Measurements from ENCODE around the gene DSEL. TPM values are rescaled to one million over a fixed set of nuclear protein-coding genes. Genes with fewer than 3 reads are reported as not detected.

Gene DSEL
- total RNA-seq, 1 experiment from 2014 or later, result 0.05 TPM

- POLR2A ChIA-PET, result no interaction called here
- Histone ChIP-seq H3K4me2 (ENCODE audit: low read length) (no peak overlapping the region), H4K20me1 (ENCODE audit: insufficient read depth) (no peaks in the 10 kb centered on the region)
Observed at GRCh38 chr18:67500522-67501205, 15.9 kb downstream of the DSEL start.

GRCh38 chr18:67496469-67496868, 20.1 kb downstream of the DSEL start:
- no peaks in the 10 kb centered on the region for H3K79me2 ChIP-seq (ENCODE audit: insufficient read depth, low read length)
- H3K9ac ChIP-seq (ENCODE audit: low read length), result no peak overlapping the region
- no peak for ATAC-seq
- ChIA-PET RAD21 (ENCODE audit: low non-redundant PET in 1 of 2, low total read pairs in 2 of 2, uncharacterized antibody in 2 of 2, unreplicated experiment in 2 of 2) (no interaction called here), CTCF (no interaction called here), POLR2A (no interaction called here)
- H3K36me3 ChIP-seq (ENCODE audit: control insufficient read depth in 1 of 2, insufficient read depth in 2 of 2, low read length in 2 of 2), result no peaks in the 10 kb centered on the region
- no TSS peak for BruUV-seq (replicated peaks)
- H3K27me3 ChIP-seq (ENCODE audit: insufficient read depth, low read length), result no peaks in the 10 kb centered on the region
- H3K27ac ChIP-seq (ENCODE audit: low read depth, low read length), result no peak overlapping the region
- no peak for DNase-seq (ENCODE audit: low read depth, low spot score)
- intact Hi-C loops (cut with micrococcal nuclease), result no loop called here
- H2AFZ ChIP-seq (ENCODE audit: low read depth, low read length, poor library complexity, severe bottlenecking), result no peak overlapping the region
- H3K4me2 ChIP-seq (ENCODE audit: low read length), result no peak overlapping the region
- no peak for TF ChIP-seq FOSL1 (IDR thresholded peaks at IDR 0.05; ENCODE audit: low read depth)
- TF ChIP-seq ZBTB33 (IDR thresholded peaks at IDR 0.05; ENCODE audit: extremely low read depth, insufficient replicate concordance, low read length), result no peak
- no peak for TF ChIP-seq EGR1 (IDR thresholded peaks at IDR 0.05; ENCODE audit: low read depth)
- TF ChIP-seq EZH2phosphoT487 (IDR thresholded peaks at IDR 0.05; ENCODE audit: borderline replicate concordance), result no peak
- TF ChIP-seq RAD21 (IDR thresholded peaks at IDR 0.05; ENCODE audit: low read depth), result no peak
- TF ChIP-seq CBX3 (IDR thresholded peaks at IDR 0.05; ENCODE audit: low read depth), result no peak
- no peak for TF ChIP-seq YY1 (IDR thresholded peaks at IDR 0.05; ENCODE audit: extremely low read depth, insufficient replicate concordance, low read depth, low read length)
- no peak for TF ChIP-seq POLR2A (IDR thresholded peaks at IDR 0.05; ENCODE audit: borderline replicate concordance, extremely low read depth, insufficient read depth, insufficient read length)
- TF ChIP-seq CTCF (IDR thresholded peaks at IDR 0.05 in 2 of 3, conservative IDR thresholded peaks at IDR 0.05 in 1 of 3; ENCODE audit: borderline replicate concordance in 1 of 3, insufficient read depth in 1 of 3, low read depth in 2 of 3, low read length in 2 of 3), result no peak
- no peak for TF ChIP-seq ZNF274 (IDR thresholded peaks at IDR 0.05; ENCODE audit: low read depth, low read length)
- no peak for TF ChIP-seq POLR2AphosphoS5 (IDR thresholded peaks at IDR 0.05; ENCODE audit: low read depth, low read length)
- no peak for TF ChIP-seq MAX (IDR thresholded peaks at IDR 0.05)
- no peak for TF ChIP-seq SP1 (IDR thresholded peaks at IDR 0.05; ENCODE audit: low read depth)
- no peaks in the 10 kb centered on the region for H3K9me2 ChIP-seq (ENCODE audit: insufficient read depth)
- H4K20me1 ChIP-seq (ENCODE audit: insufficient read depth), result no peaks in the 10 kb centered on the region
- no peaks in the 10 kb centered on the region for H3K4me1 ChIP-seq (ENCODE audit: control insufficient read depth in 1 of 2, insufficient read depth in 2 of 2, low read length in 2 of 2)
- H3K4me3 ChIP-seq (replicated peaks in 1 of 2; ENCODE audit: low read depth in 1 of 2, low read length in 2 of 2), result no peak overlapping the region
- H3K9me3 ChIP-seq (ENCODE audit: control insufficient read depth in 1 of 2, insufficient read depth in 1 of 2, low read depth in 1 of 2, low read length in 2 of 2), result peaks cover 17 to 28% of the 10 kb centered on the region in 2 experiments; a peak in 2 of 4 replicates

More at GRCh38 chr18:67500522-67501205, 15.9 kb downstream of the DSEL start:
- Histone ChIP-seq H3K9me2 (ENCODE audit: insufficient read depth) (no peaks in the 10 kb centered on the region), H3K9ac (ENCODE audit: low read length) (no peak overlapping the region), H2AFZ (ENCODE audit: low read depth, low read length, poor library complexity, severe bottlenecking) (no peak overlapping the region), H3K79me2 (ENCODE audit: insufficient read depth, low read length) (no peaks in the 10 kb centered on the region), H3K4me1 (ENCODE audit: control insufficient read depth in 1 of 2, insufficient read depth in 2 of 2, low read length in 2 of 2) (no peaks in the 10 kb centered on the region), H3K27me3 (ENCODE audit: insufficient read depth, low read length) (no peaks in the 10 kb centered on the region), H3K27ac (ENCODE audit: low read depth, low read length) (no peak overlapping the region), H3K4me3 (replicated peaks in 1 of 2; ENCODE audit: low read depth in 1 of 2, low read length in 2 of 2) (no peak overlapping the region), H3K36me3 (ENCODE audit: control insufficient read depth in 1 of 2, insufficient read depth in 2 of 2, low read length in 2 of 2) (no peaks in the 10 kb centered on the region), H3K9me3 (ENCODE audit: control insufficient read depth in 1 of 2, insufficient read depth in 1 of 2, low read depth in 1 of 2, low read length in 2 of 2) (peaks cover 8 to 16% of the 10 kb centered on the region in 2 experiments; a peak in 2 of 4 replicates)
- CTCF ChIA-PET, result no interaction called here
- intact Hi-C loops (cut with micrococcal nuclease), result no loop called here
- no peak for ATAC-seq
- BruUV-seq (replicated peaks), result no TSS peak
- DNase-seq (ENCODE audit: low read depth, low spot score), result no peak
- RAD21 ChIA-PET (ENCODE audit: low non-redundant PET in 1 of 2, low total read pairs in 2 of 2, uncharacterized antibody in 2 of 2, unreplicated experiment in 2 of 2), result no interaction called here
- no peak for TF ChIP-seq ELF1 (IDR thresholded peaks at IDR 0.05; ENCODE audit: borderline replicate concordance, low read depth)
